Cardiac fibroblast (primary cell): ENCODE measurements around the gene SYF2.
"Not testable (repeated sequence)": the region's sequence is repeated elsewhere in the genome, so short reads cannot be mapped to it uniquely, and the experiment has no call there.

ENCODE experiments used
- DNase-seq, 2 donors: peaks; one replicate each; pipeline versions ENCODE4 v3.0.0 to v3.0.0-alpha.2; 2010; ENCODE audit warnings: low read depth in 2 of 2
- H3K4me3 ChIP-seq, 2 donors: replicated peaks in 1 of 2; 1 replicate in 1 of 2; 2 replicates in 1 of 2; pipeline ENCODE4 v1.5.1; 2011; ENCODE audit warnings: low read depth in 2 of 2, low read length in 2 of 2, mild to moderate bottlenecking in 2 of 2, moderate library complexity in 1 of 2
- CTCF ChIP-seq: IDR thresholded peaks from one replicate; pipeline ENCODE4 v1.5.1; 2011; ENCODE audit warnings: low read depth, mild to moderate bottlenecking, low read length, inconsistent platforms

The SYF2 gene

GRCh38 chr1:25232027-25232865 is at the start of gene SYF2:
Gene SYF2, minus strand, starts transcription at chr1:25232502. Its CDS starts 35 bp downstream, at chr1:25232467.
- TF ChIP-seq CTCF, result no peak
- peak within 1 kb of the TSS; percentile 95 to 98 for H3K4me3 ChIP-seq
- peak; percentile 93 to 96 for DNase-seq

- H3K4me3 ChIP-seq, DNase-seq: not testable (repeated sequence)
Observed at GRCh38 chr1:25279693-25280111, 47.4 kb upstream of the SYF2 start.

GRCh38 chr1:25278790-25279189 is 46.5 kb upstream of the SYF2 start:
- H3K4me3 ChIP-seq, DNase-seq: not testable (repeated sequence)

DNA sequence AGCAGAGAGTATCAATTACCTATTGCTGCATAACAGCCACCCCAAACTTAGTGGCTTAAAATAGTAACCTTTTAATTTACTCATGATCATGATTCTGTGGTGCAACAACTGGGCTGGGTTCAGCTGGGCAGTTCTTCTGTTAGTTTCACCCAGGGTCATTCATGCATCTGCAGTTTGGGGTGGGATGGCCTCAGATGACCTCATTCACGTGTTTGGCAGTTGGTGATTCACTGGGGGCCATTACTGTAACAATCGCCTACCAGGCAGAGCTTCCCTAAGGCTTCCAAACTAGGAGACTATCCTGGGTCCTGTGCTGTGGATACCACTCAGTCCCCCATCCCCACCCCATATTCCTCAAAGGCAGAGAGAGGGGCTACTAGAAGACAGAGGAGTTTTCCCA is 46.1 kb upstream of the SYF2 start:
- not testable (repeated sequence) for DNase-seq, H3K4me3 ChIP-seq

DNA sequence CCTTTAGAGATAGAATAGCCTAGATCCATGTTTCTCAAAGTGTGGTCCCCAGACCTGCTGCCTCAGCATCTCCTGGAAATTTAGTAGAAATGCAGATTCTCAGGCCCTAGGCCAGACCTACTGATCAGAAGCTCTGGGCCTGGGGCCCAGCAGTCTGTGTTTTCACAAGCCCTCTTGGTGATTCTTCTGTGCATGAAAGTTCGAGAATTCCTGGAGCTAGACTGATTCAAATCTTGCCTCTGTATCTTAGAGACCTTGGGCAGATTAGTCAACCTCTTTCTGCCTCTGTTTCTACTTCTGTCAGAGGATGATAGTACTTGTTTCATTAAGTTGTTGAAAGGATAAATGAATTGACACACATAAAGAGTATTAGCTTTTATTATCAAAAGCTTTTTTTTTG is 45.0 kb upstream of the SYF2 start:
- DNase-seq, H3K4me3 ChIP-seq: not testable (repeated sequence)

DNA sequence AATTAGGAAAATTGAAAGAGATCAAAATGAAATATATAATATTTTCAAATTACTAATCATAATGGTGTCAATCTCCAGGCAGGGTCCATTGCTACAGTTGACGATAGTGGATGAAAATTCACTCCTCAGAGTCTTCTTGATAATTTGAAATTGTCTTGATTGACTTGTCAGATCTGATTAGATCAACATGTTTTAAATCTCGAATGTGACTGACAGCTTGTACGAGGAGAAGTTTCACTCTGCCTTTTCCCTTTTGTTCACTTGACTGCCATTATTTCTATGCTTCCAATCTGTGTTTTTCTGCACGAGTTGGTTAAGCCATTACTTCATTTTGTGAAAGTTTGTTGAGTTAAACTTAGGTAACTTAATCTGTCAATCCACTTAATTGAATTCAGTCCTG is 43.3 kb upstream of the SYF2 start:
- not testable (repeated sequence) for DNase-seq, H3K4me3 ChIP-seq

- not testable (repeated sequence) for DNase-seq, H3K4me3 ChIP-seq
Observed at GRCh38 chr1:25272238-25272637, 39.9 kb upstream of the SYF2 start, which contains the start of gene RHD. Gene RHD, plus strand, starts transcription at chr1:25272509. Its CDS starts 39 bp downstream, at chr1:25272548.

DNA sequence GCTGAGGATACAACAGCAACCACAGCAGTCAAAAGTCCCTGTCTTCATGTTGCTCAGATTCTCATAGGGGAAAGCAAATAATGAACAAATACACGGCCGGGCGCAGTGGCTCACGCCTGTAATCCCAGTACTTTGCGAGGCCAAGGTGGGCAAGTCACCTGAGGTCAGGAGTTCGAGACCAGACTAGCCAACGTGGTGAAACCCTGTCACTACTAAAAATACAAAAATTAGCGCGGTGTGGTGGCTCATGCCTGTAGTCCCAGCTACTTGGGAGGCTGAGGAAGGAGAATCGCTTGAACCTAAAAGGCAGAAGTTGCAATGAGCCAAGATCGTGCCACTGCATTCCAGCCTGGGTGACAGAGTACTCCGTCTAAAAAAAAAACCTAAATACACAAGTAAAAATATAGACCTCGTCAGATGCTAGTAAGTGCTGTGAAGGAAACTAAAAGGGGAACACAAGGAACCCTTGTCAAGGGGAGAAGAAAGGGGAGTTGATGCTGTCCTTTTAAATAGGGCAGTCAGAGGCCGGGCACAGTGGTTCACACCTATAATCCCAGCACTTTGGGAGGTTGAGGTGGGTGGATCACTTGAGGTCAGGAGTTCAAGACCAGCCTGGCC is 36.0 kb upstream of the SYF2 start:
- H3K4me3 ChIP-seq, DNase-seq: not testable (repeated sequence)

DNA sequence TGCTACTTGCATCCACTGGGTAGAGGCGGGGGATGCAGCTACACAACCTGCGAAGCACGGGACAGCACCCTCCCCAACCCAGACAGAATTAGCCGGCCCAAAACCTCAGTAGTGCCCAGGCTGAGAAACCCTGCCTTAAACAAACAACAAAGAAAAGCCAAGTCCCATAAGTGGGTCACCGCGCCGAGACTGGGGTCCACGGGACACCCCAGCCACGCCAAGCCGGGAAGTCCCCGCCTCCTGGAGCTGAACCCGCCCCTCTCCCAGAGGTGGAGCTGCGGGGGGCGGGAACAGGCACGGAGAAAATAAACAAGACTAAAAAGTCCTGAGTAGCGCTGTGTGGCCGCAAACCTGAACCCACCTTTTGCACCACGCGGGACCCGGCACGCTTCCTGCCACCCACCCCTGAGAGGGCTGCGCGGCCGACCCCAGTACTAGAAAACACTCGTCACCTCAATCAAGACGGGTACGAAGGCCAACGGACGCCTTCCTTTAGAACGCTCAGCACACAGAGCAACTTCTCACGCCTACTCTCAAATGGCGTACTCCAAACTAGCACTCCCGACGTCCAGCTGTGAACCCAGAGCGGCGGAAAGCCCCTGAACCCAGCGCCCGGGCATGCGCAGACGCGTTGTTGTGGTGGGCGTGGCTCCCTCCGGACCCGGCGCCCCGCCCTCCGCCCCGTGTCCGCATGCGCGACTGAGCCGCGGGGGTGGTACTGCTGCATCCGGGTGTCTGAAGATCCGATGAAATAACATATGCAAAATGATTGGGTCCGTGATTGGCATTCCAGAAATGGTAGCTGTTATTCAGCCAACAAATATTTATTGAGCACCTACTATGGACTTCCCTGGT is 35.2 kb upstream of the SYF2 start:
- peak overlapping the region; percentile 57 to 61 for H3K4me3 ChIP-seq

GRCh38 chr1:25266554-25267287 is 34.4 kb upstream of the SYF2 start:
- DNase-seq, result not testable (repeated sequence)
- H3K4me3 ChIP-seq, result peak overlapping the region; percentile 54 to 59

More for the DNA sequence above, 35.2 kb upstream of the SYF2 start:
- peak; percentile 70 to 83 for DNase-seq

DNA sequence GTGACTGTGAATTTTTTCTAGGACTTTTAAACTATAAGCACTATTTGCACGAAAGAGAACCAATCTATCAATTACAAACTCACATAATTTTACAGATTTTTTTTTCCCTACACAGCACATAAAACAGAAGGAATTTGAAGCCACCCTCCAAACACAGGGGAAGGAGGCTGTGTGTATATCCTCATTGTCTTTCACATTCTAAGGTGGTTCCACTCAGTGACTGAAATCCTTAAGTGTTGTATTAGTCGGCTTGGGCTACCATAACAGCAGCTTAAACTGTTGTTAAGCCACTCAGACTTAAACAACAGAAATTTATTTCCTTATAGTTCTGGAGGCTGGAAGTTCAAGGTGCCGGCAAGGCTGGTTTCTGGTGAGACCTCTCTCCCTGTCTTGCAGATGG is 28.0 kb upstream of the SYF2 start:
- DNase-seq, H3K4me3 ChIP-seq: not testable (repeated sequence)
